Measurements from ENCODE around the gene MRPS24. TPM values are rescaled to one million over a fixed set of nuclear protein-coding genes. Genes with fewer than 3 reads are reported as not detected.

The MRPS24 gene
- total and polyA plus RNA-seq, 10 of the 15 experiments (the other 5 are each of a cell fraction or from before 2014, with no cell fraction given), result 27.6 to 164 (median 106) TPM

DNA sequence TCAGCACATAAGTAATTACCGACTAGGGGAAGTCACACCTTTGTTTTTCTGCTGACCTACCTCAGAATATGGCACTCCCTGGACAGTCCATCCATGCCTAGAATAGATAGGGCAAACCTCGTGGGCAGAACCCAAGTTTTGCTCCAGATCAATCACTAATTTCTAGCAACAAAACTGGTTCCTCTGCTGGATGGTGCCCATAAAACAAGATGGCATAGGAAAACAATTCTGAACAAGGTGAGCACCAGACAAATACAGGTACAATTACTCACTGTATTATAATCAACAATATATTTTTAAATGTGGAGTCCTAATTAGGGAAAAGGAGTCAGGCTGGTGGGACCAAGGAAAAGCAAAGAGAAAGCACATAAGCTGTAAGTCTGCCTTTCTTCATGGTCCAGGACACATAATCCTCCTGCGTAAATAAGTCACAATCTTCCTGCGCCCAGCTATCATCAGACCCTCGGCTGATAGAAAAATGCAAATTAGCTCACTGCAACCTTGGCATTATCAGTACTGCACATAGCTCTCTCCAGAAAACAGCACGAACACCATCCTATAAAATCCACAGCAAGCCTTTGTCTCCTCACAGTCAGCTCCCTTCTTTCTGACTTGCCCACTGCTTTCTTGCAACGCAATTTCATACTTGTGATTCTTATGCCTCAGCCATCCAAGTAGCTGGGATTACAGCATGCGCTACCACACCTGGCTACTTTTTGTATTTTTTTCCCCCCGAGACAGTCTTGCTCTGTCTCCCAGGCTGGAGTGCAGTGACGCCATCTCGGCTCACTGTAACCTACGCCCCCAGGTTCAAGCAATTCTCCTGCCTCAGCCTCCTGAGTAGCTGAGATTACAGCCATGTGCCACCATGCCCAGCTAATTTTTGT is 22.0 kb upstream of the MRPS24 start:
- in situ Hi-C loops (cut with MboI) (no loop called here), intact Hi-C loops (cut with micrococcal nuclease; ENCODE audit: unreplicated experiment) (no loop called here)
- H4K20me1 ChIP-seq (ENCODE audit: control insufficient read depth, insufficient read depth), result no peaks in the 10 kb centered on the region
- no peak overlapping the region for H3K4me2 ChIP-seq (ENCODE audit: control insufficient read depth, insufficient read depth)
- FAIRE-seq, result no peak
- ChIA-PET RAD21 (ENCODE audit: unreplicated experiment) (no interaction called here), POLR2A (interaction anchor here (0.6 kb wide), 1 partner anchor 65 kb away, joined by 3 read pairs; no protein-coding TSS in a partner anchor), SMC1A (ENCODE audit: uncharacterized antibody, unreplicated experiment) (interaction anchor here (1.1 kb wide), 1 partner anchor 53 kb away, joined by 3 read pairs; no protein-coding TSS in a partner anchor), CTCF (no interaction called here)
- no peak overlapping the region for H3K4me3 ChIP-seq
- H3K9ac ChIP-seq (ENCODE audit: control insufficient read depth, insufficient read depth, low read length), result no peak overlapping the region
- no peak overlapping the region for H3K27ac ChIP-seq (ENCODE audit: control insufficient read depth, insufficient read depth)
- no peaks in the 10 kb centered on the region for H3K9me3 ChIP-seq (replicated peaks; ENCODE audit: control insufficient read depth, insufficient read depth, low read length)
- H3K27me3 ChIP-seq (replicated peaks in 1 of 2; ENCODE audit: control insufficient read depth in 2 of 2, insufficient read depth in 2 of 2, low read length in 1 of 2), result no peaks in the 10 kb centered on the region
- no peak overlapping the region for H2AFZ ChIP-seq (ENCODE audit: control insufficient read depth, low read depth, low read length)
- BruUV-seq (replicated peaks), result no TSS peak
- H3K36me3 ChIP-seq (ENCODE audit: control insufficient read depth in 2 of 2, insufficient read depth in 2 of 2, low read length in 1 of 2), result peaks cover 0 to 2% of the 10 kb centered on the region in 2 experiments; a peak in 1 of 4 replicates
- WGBS (ENCODE audit: insufficient coverage, insufficient replicate concordance, low lambda C conversion rate, missing lambda C conversion rate), result 88% methylated on average over 12 of the region's 12 CpGs
- peaks cover 3% of the 10 kb centered on the region for H3K79me2 ChIP-seq (ENCODE audit: control insufficient read depth, insufficient read depth, low read length)
- no peak for ATAC-seq
- no peaks in the 10 kb centered on the region for H3K4me1 ChIP-seq (ENCODE audit: control insufficient read depth, insufficient read depth, low read length)
- no peak for DNase-seq (ENCODE audit: low read depth, low spot score)
- TF ChIP-seq CREB1 (IDR thresholded peaks at IDR 0.05; ENCODE audit: low read depth) (no peak), SUPT20H (IDR thresholded peaks at IDR 0.05; ENCODE audit: borderline replicate concordance, control insufficient read depth, low read depth, low read length) (no peak), POU2F2 (IDR thresholded peaks at IDR 0.05; ENCODE audit: borderline replicate concordance, low read depth, low read length) (no peak), PML (IDR thresholded peaks at IDR 0.05; ENCODE audit: low read length) (no peak), IKZF2 (IDR thresholded peaks at IDR 0.05) (no peak), MTA3 (IDR thresholded peaks at IDR 0.05; ENCODE audit: borderline replicate concordance, low read length) (no peak), SREBF1 (IDR thresholded peaks at IDR 0.05; ENCODE audit: low read length) (no peak), SP1 (IDR thresholded peaks at IDR 0.05; ENCODE audit: low read depth, low read length) (no peak), LARP7 (IDR thresholded peaks at IDR 0.05) (no peak), ZNF207 (IDR thresholded peaks at IDR 0.05; ENCODE audit: borderline replicate concordance) (no peak), NBN (IDR thresholded peaks at IDR 0.05) (no peak), MEF2B (IDR thresholded peaks at IDR 0.05; ENCODE audit: partially characterized antibody, poor library complexity, severe bottlenecking) (no peak)
- TF ChIP-seq, protein P1, sequence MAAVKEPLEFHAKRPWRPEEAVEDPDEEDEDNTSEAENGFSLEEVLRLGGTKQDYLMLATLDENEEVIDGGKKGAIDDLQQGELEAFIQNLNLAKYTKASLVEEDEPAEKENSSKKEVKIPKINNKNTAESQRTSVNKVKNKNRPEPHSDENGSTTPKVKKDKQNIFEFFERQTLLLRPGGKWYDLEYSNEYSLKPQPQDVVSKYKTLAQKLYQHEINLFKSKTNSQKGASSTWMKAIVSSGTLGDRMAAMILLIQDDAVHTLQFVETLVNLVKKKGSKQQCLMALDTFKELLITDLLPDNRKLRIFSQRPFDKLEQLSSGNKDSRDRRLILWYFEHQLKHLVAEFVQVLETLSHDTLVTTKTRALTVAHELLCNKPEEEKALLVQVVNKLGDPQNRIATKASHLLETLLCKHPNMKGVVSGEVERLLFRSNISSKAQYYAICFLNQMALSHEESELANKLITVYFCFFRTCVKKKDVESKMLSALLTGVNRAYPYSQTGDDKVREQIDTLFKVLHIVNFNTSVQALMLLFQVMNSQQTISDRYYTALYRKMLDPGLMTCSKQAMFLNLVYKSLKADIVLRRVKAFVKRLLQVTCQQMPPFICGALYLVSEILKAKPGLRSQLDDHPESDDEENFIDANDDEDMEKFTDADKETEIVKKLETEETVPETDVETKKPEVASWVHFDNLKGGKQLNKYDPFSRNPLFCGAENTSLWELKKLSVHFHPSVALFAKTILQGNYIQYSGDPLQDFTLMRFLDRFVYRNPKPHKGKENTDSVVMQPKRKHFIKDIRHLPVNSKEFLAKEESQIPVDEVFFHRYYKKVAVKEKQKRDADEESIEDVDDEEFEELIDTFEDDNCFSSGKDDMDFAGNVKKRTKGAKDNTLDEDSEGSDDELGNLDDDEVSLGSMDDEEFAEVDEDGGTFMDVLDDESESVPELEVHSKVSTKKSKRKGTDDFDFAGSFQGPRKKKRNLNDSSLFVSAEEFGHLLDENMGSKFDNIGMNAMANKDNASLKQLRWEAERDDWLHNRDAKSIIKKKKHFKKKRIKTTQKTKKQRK (IDR thresholded peaks at IDR 0.05; ENCODE audit: low read depth, low read length), result no peak
- TF ChIP-seq, protein P2, sequence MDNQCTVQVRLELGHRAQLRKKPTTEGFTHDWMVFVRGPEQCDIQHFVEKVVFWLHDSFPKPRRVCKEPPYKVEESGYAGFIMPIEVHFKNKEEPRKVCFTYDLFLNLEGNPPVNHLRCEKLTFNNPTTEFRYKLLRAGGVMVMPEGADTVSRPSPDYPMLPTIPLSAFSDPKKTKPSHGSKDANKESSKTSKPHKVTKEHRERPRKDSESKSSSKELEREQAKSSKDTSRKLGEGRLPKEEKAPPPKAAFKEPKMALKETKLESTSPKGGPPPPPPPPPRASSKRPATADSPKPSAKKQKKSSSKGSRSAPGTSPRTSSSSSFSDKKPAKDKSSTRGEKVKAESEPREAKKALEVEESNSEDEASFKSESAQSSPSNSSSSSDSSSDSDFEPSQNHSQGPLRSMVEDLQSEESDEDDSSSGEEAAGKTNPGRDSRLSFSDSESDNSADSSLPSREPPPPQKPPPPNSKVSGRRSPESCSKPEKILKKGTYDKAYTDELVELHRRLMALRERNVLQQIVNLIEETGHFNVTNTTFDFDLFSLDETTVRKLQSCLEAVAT (IDR thresholded peaks at IDR 0.05), result no peak

All from GM12878 (cell line).